GM12872 (cell line): ENCODE measurements around the gene NQO2.

Experiments
- CTCF ChIP-seq: IDR thresholded peaks from 3 replicates; pipeline ENCODE4 v1.5.1; 2011; ENCODE audit warnings: low read depth, mild to moderate bottlenecking, low read length, moderate library complexity; ENCODE audit not compliant: insufficient read depth

Gene NQO2

GRCh38 chr6:3014675-3015066 is 15.0 kb downstream of the NQO2 start:
- TF ChIP-seq CTCF: no peak

GRCh38 chr6:3015144-3015543 is 15.4 kb downstream of the NQO2 start:
- TF ChIP-seq CTCF: no peak

GRCh38 chr6:3016473-3017280 is 17.0 kb downstream of the NQO2 start:
- TF ChIP-seq CTCF: no peak

- TF ChIP-seq CTCF: no peak
Observed at GRCh38 chr6:3017304-3017703, 17.6 kb downstream of the NQO2 start.

GRCh38 chr6:3019065-3019464 is 19.4 kb downstream of the NQO2 start:
- TF ChIP-seq CTCF: no peak

GRCh38 chr6:3019749-3020320 is 20.1 kb downstream of the NQO2 start:
- no peak for TF ChIP-seq CTCF

- TF ChIP-seq CTCF: no peak
Observed at GRCh38 chr6:3022765-3023662, 23.3 kb downstream of the NQO2 start.
